Panc1 (cell line): ENCODE data around the gene KATNAL2. TPM values are rescaled to one million over a fixed set of nuclear protein-coding genes. Genes with fewer than 3 reads are reported as not detected.

ENCODE experiments used
- ATAC-seq: fragments of 200-7000 bp; cut with Tn5 transposase; 2 replicates; pipeline ENCODE4 v1.9.1; 2020; ENCODE audit warnings: mild to moderate bottlenecking, moderate library complexity
- BruUV-seq: library from RNA; stranded (reverse); fragments of 400-500 nt; replicated peaks from 2 replicates; lab custom pipeline; 2021; lab: Mats Ljungman, UMichigan
- CTCF ChIA-PET: fragments of 300-600 bp; sonication (Branson Sonifier 250); formaldehyde crosslinking; loops from one replicate; lab custom pipeline; 2022; ENCODE audit warnings: antibody characterized with exemption; lab: Charles Lee
- POLR2A ChIA-PET: fragments of 300-600 bp; sonication (Branson Sonifier 250); formaldehyde crosslinking; loops from one replicate; lab custom pipeline; 2022; ENCODE audit warnings: antibody characterized with exemption; lab: Charles Lee
- DNase-seq: peaks from one replicate; pipeline ENCODE4 v3.0.0-alpha.2; 2010; ENCODE audit warnings: low read depth, low spot score
- H3K27ac ChIP-seq: 2 replicates; pipeline ENCODE4 v1.5.1; 2011; ENCODE audit warnings: mild to moderate bottlenecking, low read length, inconsistent platforms
- H3K27me3 ChIP-seq: fragments of 200-500 bp; sonication (Bioruptor generic); 2 replicates; pipeline ENCODE4 v1.6.0; 2014; ENCODE audit warnings: low read length, inconsistent platforms; ENCODE audit not compliant: control insufficient read depth, insufficient read depth
- H3K36me3 ChIP-seq: fragments of 200-500 bp; sonication (Bioruptor generic); 2 replicates; pipeline ENCODE4 v1.5.1; 2014; ENCODE audit warnings: inconsistent platforms, mild to moderate bottlenecking, low read length, moderate library complexity; ENCODE audit not compliant: control insufficient read depth, insufficient read depth
- H3K4me1 ChIP-seq: 2 replicates; pipeline ENCODE4 v1.5.1; 2011; ENCODE audit warnings: inconsistent platforms, mild to moderate bottlenecking, low read length, moderate library complexity; ENCODE audit not compliant: control insufficient read depth, insufficient read depth
- H3K4me3 ChIP-seq, 2 experiments: 2 replicates each; pipeline ENCODE4 v1.5.1; 2011 to 2012; ENCODE audit warnings: low read depth in 2 of 2, low read length in 2 of 2, mild to moderate bottlenecking in 2 of 2, inconsistent platforms in 1 of 2, moderate library complexity in 1 of 2
- H3K9me3 ChIP-seq: fragments of 200-500 bp; sonication (Bioruptor generic); 2 replicates; pipeline ENCODE4 v1.5.1; 2014; ENCODE audit warnings: low read depth, mild to moderate bottlenecking, inconsistent platforms, low read length, moderate library complexity; ENCODE audit not compliant: control insufficient read depth, insufficient read depth
- CTCF ChIP-seq: fragments of 450-650 bp; IDR thresholded peaks from 2 replicates; pipeline ENCODE4 v1.5.1; 2017; ENCODE audit warnings: mild to moderate bottlenecking
- POLR2AphosphoS5 ChIP-seq: IDR thresholded peaks from 2 replicates; pipeline ENCODE4 v1.6.1; 2012; ENCODE audit warnings: mild to moderate bottlenecking, low read depth, low read length, moderate library complexity
- REST ChIP-seq, 2 experiments: IDR thresholded peaks; 2 replicates each; pipeline ENCODE4 v1.6.1; 2011 to 2012; ENCODE audit warnings: low read depth in 2 of 2, control low read depth in 1 of 2, low read length in 1 of 2, mild to moderate bottlenecking in 1 of 2, moderate library complexity in 1 of 2; ENCODE audit not compliant: insufficient read depth in 1 of 2
- SIN3A ChIP-seq: IDR thresholded peaks from 2 replicates; pipeline ENCODE4 v1.6.1; 2012; ENCODE audit warnings: low read depth, mild to moderate bottlenecking, low read length, moderate library complexity, borderline replicate concordance; ENCODE audit not compliant: insufficient read depth
- TCF7L2 ChIP-seq: IDR thresholded peaks from 2 replicates; pipeline ENCODE4 v1.6.1; 2011; ENCODE audit warnings: mild to moderate bottlenecking, low read depth, low read length, inconsistent platforms
- in situ Hi-C: cut with HindIII; loops from 2 replicates; pipeline ENCODE4 v1.10.0; 2016; ENCODE audit warnings: low sequenced_read_pairs, low pct_unique_long_range_greater_than_20kb
- intact Hi-C: fragments of 100-400 bp; cut with micrococcal nuclease; formaldehyde crosslinking; loops from one replicate; pipeline ENCODE4 v1.10.0; 2022; ENCODE audit not compliant: unreplicated experiment
- total RNA-seq: library from RNA; stranded (reverse); gene quantifications from one replicate; pipeline ENCODE4 v1.2.1, GENCODE V29; 2021; ENCODE audit not compliant: unreplicated experiment

KATNAL2 gene
- total RNA-seq, 1 experiment from 2014 or later = 2.6 TPM

GRCh38 chr18:46893360-46893759, 24.0 kb upstream of the KATNAL2 start:
- ATAC-seq (no peak), DNase-seq (no peak)
- no peak overlapping the region for H3K4me3 ChIP-seq
- intact Hi-C loops (no loop called here), in situ Hi-C loops (no loop called here)
- H3K36me3 ChIP-seq = no peaks in the 10 kb centered on the region
- peaks cover 5% of the 10 kb centered on the region; the same call in 1 of the 2 replicates for H3K9me3 ChIP-seq
- BruUV-seq = no TSS peak
- H3K4me1 ChIP-seq = no peaks in the 10 kb centered on the region; the same call in 1 of the 2 replicates
- no peak for TF ChIP-seq REST (IDR thresholded peaks at IDR 0.05; ENCODE audit: insufficient read depth in 1 of 2, low read depth in 2 of 2, low read length in 1 of 2)
- TF ChIP-seq SIN3A = no peak
- no peak for TF ChIP-seq CTCF
- TF ChIP-seq POLR2AphosphoS5 = no peak
- no peak for TF ChIP-seq TCF7L2
- ChIA-PET CTCF (no interaction called here), POLR2A (interaction anchor here (0.5 kb wide), 1 partner anchor 54 kb away, joined by 12 read pairs; no protein-coding TSS in a partner anchor)
- no peaks in the 10 kb centered on the region for H3K27me3 ChIP-seq
- no peak overlapping the region for H3K27ac ChIP-seq

GRCh38 chr18:46894124-46894523, 23.3 kb upstream of the KATNAL2 start:
- intact Hi-C loops = no loop called here
- ATAC-seq (no peak), DNase-seq (no peak)
- TF ChIP-seq TCF7L2 (no peak), CTCF (no peak), REST (IDR thresholded peaks at IDR 0.05; ENCODE audit: insufficient read depth in 1 of 2, low read depth in 2 of 2, low read length in 1 of 2) (no peak), SIN3A (no peak), POLR2AphosphoS5 (no peak)
- H3K4me1 ChIP-seq = no peaks in the 10 kb centered on the region; the same call in 1 of the 2 replicates
- H3K4me3 ChIP-seq = no peak overlapping the region
- ChIA-PET POLR2A (no interaction called here), CTCF (no interaction called here)
- H3K9me3 ChIP-seq = no peaks in the 10 kb centered on the region
- no peaks in the 10 kb centered on the region for H3K27me3 ChIP-seq
- H3K36me3 ChIP-seq = no peaks in the 10 kb centered on the region
- in situ Hi-C loops = no loop called here
- BruUV-seq = no TSS peak
- no peak overlapping the region for H3K27ac ChIP-seq
